Activated effector memory CD4-positive, alpha-beta T cell treated with anti-CD3 and anti-CD28 coated beads, Interleukin-2, amount 50 U/mL, for 16 hours (primary cell): ENCODE data around the gene P4HA2.
"Not testable (repeated sequence)": the region's sequence is repeated elsewhere in the genome, so short reads cannot be mapped to it uniquely, and the experiment has no call there.

Source experiments
- DNase-seq: peaks from one replicate; pipeline ENCODE4 v3.0.0-alpha.2; 2020

Gene P4HA2

DNA sequence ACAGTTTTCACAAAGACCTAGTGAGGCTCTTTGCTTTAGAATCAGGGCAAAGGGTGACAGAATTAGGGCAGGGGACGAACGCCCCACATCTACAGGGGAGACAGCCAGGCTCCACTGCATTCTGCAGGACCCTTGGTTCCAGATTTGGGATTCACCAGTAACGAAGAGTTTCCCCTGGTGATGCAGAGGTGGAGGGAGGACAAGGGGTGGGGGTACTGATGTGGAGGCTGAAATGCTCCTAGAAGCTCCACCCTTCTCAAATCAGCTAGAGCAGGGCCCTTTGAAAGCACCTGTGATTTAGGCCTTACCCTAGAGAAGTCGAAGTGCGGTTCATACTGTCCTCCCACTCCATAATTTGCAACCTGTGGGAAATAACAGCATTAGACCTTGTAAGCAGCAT is 29.1 kb downstream of the P4HA2 start:
- no peak for DNase-seq

DNA sequence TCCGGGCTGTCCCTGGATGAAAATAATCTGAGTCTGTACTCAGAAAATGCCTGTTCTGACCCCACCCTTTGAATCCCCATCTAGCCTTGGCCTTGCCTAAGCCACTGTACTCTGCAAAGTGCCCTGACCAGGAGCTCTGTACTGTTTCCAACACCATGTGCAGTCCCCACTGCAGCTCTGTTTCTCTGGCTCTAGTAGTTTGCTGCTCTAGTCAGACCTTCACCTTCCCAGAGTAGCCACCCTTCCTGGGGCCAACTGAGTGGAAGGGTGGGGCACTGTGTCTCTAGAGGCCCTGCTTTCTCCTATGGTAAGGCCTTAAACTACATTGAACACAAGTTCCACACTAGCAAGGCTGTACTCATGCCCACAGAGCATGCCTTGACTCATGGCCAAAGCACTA is 31.9 kb downstream of the P4HA2 start:
- DNase-seq: no peak

DNA sequence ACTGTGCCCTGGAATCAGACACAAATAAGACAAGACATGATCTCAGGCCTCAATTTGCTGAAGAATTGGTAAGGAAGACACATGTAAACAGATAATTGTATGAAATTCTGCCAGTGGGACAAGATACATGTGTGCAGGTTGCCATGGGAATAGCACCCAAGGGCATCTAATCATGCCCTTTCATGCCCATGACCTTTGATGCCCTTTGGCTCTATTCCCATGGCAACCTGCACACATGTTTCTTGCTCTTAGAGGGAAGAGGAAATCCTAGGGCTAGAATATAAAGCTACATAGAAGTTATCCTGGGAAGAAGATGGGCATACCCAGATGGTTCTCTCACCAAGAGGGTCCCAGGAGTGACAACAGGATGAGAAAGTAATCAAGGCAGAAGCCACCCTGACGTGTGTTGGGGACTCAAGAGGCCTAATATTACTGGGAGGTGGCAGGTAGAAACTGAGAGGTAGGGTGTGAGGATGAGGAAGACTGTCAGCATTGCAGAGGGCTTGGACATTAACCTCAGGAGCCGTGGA is 34.4 kb downstream of the P4HA2 start:
- no peak for DNase-seq

DNA sequence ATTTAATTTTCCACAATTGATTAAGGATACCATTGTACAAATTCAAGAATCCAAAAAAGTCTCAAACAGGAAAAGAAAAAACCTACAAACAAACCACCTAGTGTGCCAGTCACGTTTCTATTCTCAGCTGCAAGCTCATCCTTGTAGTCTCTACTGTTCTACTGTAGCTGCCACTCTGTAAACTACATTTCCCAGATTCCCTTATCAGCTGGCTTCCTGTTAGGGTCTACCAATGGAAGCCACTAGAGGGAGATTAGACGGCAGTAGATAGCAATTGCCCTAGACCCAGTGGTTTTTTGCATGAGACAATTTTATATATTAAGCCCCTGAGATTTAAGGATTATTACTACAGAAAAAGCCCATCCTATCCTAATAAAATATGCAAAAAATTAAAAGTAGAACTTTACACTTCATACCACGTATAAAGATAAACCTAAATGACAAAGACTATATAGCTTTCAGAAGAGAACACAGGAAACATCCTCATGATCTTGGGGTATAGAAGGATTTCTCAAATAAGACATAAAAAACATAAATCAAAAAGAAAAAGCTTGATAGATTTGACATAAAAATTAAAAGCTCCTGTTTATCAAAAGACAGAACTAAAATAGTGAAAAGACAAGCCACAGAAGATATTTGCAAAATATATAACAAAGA is 37.4 kb downstream of the P4HA2 start:
- DNase-seq: no peak

DNA sequence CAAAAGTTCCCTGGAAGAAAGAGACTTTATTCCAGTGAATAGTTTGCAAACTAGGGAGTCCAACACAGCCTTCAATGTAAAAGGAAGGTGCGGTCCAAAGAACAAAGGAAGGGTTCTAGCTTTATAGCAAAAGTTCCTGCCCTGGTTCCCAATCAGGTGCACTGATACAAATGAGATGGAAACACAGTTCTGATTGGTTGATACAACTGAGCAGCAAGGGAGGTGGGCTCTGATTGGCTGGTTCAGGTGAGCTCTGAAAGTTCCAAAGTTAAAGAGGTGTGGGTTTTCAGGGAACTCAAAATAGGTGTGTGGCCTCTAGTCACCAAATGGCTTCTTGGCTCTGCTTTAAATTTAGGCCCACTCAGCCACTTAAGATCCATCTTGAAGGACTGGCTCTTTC is 43.1 kb downstream of the P4HA2 start:
- DNase-seq: no peak

DNA sequence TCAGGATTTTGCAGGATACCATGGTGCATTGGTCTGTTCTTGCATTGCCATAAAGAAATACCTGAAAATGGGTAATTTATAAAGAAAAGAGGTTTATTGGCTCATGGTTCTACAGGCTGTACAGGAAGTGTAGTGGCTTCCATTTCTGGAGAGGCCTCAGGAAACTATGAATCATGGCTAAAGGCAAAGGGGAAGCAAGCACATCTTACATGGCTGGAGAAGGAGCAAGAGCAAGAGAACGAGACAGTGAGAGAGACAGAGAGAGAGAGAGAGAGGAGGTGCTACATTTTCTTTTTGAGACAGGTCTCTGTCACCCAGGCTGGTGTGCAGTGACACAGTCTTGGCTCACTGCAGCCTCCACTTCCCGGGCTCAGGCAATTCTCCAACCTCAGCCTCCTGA is 43.9 kb downstream of the P4HA2 start:
- DNase-seq: no peak

DNA sequence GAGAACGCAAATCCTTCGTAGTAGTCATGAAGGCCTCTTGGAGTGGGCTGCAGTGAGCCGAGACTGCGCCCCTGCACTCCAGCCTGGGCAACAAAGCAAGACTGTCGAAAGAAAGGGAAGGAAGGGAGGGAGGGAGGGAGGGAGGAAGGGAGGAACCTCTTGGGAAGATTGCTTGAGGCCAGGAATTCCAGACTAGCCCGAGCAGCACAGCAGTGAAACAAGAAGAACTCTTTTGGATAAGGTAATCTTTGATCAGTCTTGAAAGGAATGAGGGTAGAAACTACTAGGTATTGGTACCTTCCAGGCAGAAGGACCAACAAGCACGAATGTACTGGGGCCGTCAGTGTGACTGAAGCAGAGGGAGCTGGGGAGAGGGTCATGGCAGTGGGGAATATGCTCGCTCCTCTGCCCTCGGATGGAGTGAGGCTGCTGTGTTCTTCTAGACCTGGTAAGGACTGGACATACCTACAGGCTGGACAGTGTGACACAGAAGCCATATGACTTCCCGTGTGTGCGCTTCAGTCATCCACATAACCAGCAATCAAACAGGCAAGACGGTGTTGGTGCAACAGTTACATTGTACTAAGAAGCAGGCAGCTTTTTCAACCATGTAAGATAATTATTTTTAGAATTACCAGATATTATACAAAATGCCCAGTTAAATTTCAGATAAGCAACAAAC is 45.2 kb downstream of the P4HA2 start:
- DNase-seq: no peak

DNA sequence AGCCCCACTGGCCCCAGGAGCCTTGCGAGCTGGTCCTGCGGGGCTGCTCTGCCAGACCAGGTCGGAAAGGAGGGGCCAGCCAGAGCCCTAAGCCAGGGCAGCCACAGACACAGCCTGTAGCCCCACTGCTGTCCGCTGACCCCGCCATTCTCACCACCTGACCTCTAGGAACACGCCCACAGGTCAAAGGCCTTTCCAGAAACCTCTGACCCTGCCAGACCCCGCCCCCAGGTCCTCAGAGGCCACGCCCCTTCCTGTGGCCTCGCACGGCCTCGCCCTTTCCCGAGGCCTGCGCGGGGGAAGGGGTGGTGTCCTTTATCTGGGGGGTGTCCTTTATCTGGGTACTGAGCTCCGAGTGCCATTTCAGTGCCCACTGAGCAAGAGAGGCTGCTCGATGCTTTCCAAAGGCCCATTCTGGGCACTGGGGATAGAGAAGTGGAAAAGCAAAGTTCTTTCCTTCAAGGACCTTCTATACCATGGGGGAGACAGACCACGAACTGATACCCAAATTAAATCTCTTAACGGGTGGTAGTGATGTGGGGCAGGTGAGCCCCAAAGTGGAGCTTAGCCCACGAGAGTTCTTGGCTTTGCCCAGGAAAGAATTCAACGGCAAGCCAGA is 46.5 kb downstream of the P4HA2 start:
- DNase-seq: no peak

DNA sequence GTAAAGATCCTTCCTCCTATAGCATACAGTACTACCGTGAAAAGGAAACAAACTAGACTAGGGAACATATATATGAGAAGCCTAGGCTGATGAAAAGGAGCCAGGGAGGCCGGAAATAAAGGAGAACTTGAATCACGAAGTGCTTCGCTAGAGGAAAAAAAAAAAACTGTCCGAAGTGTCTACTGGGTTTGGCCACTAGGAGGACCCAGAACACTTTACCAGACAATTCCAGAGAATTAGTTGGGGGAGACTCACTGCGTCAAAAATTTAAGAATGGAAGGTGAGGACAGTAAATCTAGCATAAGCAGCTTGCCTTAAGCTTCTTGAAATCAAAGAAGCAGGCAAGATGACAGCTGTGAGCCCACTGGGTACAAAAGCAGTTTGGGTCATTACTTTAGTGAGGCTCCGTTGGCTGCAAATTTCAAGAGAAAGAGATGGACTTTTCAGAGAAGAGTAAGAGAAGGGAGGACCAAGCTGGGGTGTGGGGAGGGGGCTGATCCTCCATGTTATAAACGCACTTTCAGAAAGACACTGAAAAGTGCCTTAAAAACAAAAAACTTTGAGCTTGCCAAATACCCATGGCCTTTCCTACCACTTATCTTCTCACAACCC is 47.4 kb downstream of the P4HA2 start:
- DNase-seq: no peak

DNA sequence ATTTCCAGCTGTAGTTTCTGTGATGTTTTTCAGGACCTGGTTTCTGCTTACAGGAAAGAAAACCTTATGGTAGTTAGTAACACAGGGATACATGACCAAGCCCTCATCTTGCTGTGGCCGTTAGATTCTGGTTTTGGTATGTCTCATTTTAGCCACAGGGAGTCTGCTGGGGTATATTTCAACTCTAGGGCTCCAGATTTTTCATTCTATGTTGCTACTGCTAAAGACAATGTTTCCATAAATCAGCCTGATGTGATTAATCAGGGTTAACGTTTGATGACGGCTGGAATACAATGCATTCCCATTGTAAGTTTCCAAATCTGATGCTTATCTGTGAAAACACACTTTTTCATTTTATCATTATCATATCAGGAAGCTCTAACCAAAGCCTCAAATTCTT is 48.2 kb downstream of the P4HA2 start:
- DNase-seq: no peak

DNA sequence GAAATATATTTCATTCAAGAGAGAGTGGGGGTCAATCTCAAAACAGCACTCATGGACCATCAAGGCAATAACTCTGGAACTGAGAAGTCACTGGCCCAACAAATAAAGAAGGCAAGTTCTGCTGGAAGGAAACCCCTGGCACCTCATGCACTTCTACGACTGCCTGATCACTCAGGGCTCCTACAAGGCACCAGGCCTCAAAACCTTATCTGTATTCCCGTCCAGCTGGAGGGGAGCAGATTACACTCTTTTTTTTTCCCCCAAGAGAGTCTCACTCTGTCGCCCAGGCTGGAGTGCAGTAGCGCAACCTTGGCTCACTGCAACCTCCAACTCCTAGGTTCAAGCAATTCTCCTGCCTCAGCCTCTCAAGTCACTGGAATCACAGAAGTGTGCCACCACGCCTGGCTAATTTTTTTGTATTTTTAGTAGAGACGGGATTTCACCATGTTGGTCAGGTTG is 49.9 kb downstream of the P4HA2 start:
- DNase-seq: no peak

DNA sequence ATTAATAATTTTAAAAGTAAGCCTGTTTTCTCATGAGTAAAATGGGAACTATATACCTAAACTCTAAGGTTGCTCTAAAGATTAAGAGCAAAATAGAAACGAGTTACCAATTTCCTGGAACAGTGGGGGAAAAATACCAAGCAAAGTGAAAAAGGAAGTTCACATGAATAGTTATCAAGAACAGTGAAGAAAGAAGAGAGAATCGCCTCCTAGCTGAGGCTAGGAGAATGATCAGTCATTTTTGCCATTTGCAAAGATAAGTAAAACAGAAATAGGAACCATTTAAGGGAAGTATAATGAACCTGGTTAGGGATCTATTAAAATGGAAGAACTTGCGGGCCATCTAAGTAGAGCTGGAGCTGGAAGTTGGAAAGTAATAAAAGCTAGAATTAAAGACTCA is 50.7 kb downstream of the P4HA2 start:
- DNase-seq: no peak

DNA sequence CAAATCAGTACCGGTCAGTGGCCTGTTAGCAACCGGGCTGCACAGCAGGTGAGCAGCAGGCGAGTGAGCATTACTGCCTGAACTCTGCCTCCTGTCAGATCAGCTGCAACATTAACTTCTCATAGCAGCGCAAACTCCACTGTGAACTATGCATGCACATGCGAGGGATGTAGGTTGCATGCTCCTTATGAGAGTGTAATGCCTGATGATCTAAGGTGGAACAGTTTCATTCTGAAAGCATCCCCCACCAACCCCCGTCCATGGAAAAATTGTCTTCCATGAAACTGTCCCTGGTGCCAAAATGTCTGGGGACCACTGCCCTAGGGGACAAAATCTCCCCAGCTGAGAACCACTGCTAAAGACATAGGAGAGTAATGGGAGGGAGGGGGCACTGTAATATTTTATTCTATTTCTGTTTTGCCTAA is 51.1 kb downstream of the P4HA2 start:
- no peak for DNase-seq

DNA sequence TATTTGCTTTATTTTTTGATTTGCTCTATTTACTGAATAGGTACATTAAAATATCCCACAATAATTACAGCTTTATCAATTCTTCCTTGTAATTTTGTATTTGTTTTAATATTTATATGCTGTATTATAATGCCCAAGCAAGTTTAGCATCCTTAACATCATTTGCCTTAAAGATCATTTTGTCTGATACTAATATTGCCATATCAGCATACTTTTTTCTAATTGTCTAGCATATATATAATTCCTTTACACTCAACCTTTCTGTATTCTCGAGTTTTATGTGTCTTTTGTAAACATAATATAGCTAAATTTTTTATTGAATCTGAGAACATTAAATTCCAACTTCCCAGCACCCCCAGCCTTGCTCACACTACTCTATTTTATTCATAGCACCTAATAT is 64.7 kb downstream of the P4HA2 start:
- DNase-seq: no peak

DNA sequence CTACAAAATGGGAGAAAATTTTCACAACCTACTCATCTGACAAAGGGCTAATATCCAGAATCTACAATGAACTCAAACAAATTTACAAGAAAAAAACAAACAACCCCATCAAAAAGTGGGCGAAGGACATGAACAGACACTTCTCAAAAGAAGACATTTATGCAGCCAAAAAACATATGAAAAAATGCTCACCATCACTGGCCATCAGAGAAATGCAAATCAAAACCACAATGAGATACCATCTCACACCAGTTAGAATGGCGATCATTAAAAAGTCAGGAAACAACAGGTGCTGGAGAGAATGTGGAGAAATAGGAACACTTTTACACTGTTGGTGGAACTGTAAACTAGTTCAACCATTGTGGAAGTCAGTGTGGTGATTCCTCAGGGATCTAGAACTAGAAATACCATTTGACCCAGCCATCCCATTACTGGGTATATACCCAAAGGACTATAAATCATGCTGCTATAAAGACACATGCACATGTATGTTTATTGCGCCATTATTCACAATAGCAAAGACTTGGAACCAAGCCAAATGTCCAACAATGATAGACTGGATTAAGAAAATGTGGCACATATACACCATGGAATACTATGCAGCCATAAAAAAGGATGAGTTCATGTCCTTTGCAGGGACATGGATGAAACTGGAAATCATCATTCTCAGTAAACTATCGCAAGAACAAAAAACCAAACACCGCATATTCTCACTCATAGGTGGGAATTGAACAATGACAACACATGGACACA is 65.9 kb downstream of the P4HA2 start:
- DNase-seq: not testable (repeated sequence)

DNA sequence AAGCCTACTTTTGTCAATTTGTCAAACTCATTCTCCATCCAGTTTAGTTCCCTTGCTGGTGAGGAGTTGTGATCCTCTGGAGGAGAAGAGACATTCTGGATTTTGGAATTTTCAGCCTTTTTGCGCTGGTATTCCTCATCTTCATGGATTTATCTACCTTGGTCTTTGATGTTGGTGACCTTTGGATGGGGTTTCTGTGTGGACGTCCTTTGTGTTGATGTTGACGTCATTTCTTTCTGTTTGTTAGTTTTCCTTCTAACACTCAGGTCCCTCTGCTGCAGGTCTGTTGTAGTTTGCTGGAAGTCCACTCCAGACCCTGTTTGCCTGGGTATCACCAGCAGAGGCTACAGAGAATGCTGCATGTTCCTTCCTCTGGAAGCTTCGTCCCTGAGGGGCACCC is 71.2 kb downstream of the P4HA2 start:
- DNase-seq: no peak

DNA sequence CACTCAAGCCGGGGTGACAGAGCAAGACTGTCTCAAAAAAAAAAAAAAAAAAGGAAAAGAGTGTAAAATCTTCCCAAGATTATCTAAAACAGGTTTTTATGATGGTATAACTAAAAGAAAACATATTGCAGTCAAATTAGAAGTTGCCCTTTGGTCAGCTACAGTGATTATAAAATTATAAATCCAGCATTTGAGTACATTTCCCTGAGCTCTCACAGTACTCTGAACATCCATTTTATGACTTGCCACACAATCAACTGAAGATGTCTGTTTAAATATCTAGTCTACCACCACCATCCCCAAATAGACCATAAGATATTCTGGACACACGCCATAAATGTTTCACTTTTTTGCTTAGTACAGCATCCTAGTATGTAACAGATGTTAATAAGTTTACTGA is 77.1 kb downstream of the P4HA2 start:
- DNase-seq: no peak

DNA sequence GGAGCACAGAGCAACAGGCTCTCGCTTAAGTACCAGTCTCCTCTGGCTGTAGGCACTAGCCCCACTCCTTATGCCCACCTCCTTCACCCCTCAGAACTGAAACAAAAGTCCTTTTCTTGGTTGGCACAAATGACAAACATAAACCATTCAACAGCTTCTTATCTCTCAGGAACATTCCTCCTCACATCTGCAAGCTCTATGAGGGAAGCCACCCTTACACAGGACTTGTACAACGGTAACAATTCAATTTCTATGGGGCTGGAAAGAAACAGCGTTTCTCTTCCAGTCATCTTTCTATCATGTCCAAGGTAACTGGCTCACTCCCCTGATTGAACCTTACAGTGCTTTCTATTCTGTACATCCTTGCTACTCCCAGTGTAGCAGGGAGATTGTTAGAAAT is 80.0 kb downstream of the P4HA2 start:
- no peak for DNase-seq

DNA sequence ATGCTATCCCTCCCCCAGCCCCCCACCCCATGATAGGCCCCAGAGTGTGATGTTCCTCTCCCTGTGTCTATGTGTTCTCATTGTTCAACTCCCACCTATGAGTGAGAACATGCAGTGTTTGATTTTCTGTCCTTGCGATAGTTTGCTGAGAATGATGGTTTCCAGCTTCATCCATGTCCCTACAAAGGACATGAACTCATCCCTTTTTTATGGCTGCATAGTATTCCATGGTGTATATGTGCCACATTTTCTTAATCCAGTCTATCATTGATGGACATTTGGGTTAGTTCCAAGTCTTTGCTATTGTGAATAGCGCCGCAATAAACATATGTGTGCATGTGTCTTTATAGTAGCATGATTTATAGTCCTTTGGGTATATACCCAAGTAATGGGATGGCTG is 82.3 kb downstream of the P4HA2 start:
- not testable (repeated sequence) for DNase-seq

DNA sequence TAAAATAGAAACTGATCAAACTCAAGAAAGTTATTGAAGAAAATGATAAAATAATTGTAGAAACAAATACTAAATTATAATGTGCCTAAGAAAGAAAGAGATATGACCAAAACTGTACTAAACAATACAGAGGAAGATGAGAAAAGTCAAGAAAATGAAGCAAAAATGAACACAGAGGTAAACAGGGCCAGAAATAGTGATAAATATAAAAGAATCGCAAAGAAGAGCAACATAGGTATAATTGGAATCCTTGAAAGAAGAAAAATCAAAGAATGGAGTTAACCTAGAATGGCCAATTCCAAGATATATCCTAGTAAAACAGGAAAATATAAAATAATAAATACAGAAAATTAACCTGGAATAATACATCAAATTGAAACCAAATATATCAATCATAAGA is 84.5 kb downstream of the P4HA2 start:
- no peak for DNase-seq

DNA sequence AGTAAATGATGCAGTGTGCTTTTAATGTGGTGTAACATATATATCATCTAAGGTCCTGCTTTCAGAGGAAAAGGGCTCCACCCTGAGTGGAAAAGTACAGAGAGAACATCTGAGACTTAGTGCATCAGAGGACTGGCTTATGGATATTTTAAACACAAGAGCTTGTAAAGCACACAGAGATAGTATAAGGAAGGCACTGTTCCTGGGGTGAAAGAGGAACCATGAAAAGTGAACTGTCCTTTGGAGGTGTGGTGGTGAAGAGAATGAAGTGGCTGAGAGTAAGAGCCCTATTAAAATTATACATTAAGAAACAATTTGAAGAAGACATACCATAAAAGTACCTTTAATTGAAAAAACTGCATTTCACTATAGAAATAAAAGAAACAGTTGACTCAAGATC is 85.2 kb downstream of the P4HA2 start:
- no peak for DNase-seq
